HepG2 (cell line): ENCODE measurements around the gene FIBP.

Experiments
- BRD4 ChIP-seq: sonication (generic); formaldehyde crosslinking; IDR thresholded peaks from 2 replicates; pipeline ENCODE4 v1.4.0; 2020; ENCODE audit warnings: missing genetic modification reagents
- KAT7 ChIP-seq: IDR thresholded peaks from 2 replicates; pipeline ENCODE4 v1.6.1; 2018; ENCODE audit warnings: borderline replicate concordance, missing compliant biosample characterization
- ZNF12 ChIP-seq: sonication (generic); formaldehyde crosslinking; IDR thresholded peaks from 2 replicates; pipeline ENCODE4 v1.5.0; 2020; ENCODE audit warnings: missing genetic modification reagents

DNA sequence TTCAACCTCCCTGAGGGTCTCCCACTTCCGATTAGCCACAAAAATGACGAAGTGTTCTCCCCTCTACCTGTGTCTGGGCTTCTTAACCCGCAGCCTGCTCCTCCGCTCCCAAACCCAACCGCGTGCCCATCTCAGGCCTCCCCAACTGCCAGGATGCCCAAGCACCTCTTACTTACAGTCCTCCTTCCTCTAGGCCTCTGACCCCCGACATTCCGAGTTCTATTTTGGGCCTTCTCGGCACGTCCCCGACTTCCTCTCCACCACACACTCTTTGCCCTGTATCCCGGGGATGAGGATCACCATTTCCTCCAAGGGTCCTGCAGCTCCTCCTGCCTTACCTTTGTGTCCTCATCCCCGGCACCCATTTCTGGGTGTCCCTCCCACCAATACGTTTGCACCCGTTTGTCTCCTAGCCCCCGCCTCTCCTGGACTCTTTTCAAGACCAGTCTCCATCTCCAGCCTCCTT is 28.4 kb downstream of the FIBP start:
- TF ChIP-seq ZNF12 (CRISPR knock-in tag) (no peak), KAT7 (CRISPR knock-in tag) (no peak), BRD4 (CRISPR knock-in tag) (no peak)
